Superior temporal gyrus (tissue), 1 donor: ENCODE results near the gene HSPB6.
A peak's percentile ranks its signal among the peaks of the same experiment; 100 is the strongest.
"Not testable (repeated sequence)": the region's sequence is repeated elsewhere in the genome, so short reads cannot be mapped to it uniquely, and the experiment has no call there.

Experiments
- DNase-seq: peaks from one replicate; pipeline ENCODE4 v3.0.0-alpha.2; 2016; ENCODE audit errors: extremely low spot score

The HSPB6 gene

DNA sequence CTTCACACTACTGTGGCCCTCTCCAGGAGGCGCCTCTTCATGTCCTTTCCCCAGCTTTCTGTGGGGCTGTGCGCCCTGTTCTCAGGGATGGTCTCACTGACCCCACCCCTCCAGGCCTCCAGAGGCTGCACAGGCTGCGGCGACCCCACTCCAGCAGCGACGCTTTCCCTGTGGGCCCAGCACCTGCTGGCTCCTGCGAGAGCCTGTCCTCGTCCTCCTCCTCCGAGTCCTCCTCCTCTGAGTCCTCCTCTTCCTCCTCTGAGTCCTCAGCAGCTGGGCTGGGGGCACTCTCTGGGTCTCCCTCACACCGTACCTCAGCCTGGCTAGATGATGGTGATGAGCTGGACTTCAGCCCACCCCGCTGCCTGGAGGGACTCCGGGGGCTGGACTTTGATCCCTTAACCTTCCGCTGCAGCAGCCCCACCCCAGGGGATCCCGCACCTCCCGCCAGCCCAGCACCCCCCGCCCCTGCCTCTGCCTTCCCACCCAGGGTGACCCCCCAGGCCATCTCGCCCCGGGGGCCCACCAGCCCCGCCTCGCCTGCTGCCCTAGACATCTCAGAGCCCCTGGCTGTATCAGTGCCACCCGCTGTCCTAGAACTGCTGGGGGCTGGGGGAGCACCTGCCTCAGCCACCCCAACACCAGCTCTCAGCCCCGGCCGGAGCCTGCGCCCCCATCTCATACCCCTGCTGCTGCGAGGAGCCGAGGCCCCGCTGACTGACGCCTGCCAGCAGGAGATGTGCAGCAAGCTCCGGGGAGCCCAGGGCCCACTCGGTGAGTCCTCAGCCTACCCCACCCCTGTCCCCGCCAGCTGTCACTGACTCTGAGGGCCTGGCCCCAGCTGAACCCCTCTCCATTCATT is 29.7 kb upstream of the HSPB6 start:
- no peak for DNase-seq

DNA sequence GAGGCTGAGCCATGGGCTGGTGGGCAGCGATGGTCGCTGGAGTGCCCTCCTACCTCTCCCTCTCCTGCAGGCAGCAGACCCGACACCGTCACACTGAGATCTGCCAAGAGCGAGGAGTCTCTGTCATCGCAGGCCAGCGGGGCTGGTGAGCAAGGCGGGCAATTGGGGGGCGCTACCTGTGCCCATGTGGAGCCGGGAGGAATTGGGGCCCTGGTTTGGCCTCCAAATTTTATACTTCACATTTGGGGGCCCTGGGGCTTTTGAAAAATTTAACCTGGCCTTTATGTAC is 28.5 kb upstream of the HSPB6 start:
- DNase-seq = no peak

- DNase-seq = no peak
These were observed 27.9 kb upstream of the HSPB6 start for GRCh38 chr19:35784503-35785338.

DNA sequence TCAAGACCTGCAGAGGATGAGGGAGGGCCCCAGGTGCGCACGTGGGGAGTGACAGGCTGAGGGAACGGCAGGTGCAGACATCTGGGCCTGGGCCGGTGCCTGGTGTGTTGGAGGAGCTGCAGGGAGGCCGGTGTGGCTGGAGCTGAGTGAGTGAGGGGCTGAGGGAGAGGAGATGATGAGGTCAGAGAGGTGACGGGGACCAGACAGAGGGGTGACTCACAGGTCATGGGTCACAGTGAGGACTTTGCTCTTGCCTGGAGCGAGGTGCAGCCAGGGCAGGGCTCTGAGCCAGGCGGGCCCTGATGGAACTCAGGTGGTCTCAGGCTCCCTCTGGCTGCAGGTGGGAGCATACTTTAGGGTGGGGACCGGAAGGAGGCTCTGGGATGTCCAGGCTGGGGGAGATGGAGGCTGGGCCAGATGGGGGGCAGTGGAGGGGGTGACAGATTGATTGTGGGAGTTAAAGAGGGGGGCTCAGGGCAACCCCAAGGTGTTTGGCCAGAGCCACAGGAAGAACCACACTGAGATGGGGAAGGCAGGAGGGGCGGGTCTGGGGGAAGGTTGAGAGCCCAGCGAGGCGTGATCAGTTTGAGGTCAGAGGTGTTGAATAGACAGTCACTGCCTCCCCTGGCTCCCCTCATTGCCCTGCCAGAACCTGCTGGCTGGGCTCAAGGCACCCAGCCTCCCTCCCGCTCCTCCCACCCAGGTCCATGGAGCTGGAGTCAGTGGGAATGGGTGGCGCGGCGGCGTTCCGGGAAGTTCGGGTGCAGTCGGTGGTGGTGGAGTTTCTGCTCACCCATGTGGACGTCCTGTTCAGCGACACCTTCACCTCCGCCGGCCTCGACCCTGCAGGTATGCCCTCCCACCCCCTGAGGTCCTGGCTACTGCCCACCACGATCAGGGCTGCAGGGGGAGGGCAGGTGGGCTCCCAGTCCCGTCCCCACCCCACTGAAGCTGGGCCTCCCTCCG is 26.9 kb upstream of the HSPB6 start:
- no peak for DNase-seq

DNA sequence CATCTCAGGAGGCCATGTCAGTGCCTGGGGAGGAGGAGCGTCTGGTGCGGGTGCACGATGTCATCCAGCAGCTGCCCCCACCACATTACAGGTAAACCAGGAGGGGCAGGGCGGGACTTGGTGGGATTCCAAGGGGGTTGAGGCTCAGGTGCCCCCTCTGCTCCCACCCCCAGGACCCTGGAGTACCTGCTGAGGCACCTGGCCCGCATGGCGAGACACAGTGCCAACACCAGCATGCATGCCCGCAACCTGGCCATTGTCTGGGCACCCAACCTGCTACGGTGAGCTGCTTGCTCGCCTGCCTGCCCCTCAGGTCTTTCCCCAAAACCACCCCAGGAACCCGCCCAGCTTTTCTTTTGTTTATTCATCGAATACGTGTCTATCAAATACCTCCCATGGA is 25.8 kb upstream of the HSPB6 start:
- no peak for DNase-seq

- no peak for DNase-seq
These were observed 24.8 kb upstream of the HSPB6 start for GRCh38 chr19:35781650-35782049.

- no peak for DNase-seq
These were observed 23.9 kb upstream of the HSPB6 start for GRCh38 chr19:35780717-35781116.

GRCh38 chr19:35780058-35780457 is 23.2 kb upstream of the HSPB6 start:
- no peak for DNase-seq

DNA sequence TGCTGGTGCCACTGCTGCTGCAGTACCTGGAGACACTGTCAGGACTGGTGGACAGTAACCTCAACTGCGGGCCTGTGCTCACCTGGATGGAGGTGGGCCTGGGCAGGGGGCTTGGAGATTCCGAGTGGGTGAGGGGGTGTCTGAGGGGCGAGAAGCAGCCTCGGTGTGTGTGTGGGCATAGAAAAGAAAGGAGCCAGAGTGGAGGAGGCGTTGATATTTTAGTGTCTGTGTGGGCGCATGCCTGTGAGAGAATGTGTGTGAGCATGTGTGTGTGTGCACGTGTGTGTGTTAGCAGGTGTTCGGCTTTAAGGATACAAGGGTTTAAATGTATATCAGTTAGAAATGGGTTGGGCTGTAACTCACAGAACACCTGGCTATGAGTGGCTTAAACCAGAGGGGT is 22.2 kb upstream of the HSPB6 start:
- DNase-seq = no peak

DNA sequence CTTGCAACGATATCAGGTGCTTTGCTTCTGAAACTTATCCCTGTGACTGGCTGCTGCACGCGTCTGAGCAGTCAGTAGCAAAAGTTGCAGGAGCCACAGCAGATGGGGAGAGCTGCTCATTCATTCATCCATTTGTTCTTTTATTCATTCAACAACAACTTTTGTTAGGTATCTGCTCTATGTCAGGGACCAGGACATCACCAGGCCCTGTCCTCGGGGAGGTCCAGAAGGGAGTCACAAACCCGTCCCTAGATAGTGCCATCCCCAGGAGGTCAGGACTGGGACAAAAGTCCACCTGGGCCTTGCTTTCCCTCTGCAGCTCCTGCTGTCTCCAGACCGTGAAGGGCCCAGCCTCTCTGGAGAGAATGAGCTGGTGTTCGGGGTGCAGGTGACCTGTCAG is 21.1 kb upstream of the HSPB6 start:
- no peak for DNase-seq

- DNase-seq = peak; percentile 60
These were observed 20.4 kb upstream of the HSPB6 start for GRCh38 chr19:35777086-35777841.

DNA sequence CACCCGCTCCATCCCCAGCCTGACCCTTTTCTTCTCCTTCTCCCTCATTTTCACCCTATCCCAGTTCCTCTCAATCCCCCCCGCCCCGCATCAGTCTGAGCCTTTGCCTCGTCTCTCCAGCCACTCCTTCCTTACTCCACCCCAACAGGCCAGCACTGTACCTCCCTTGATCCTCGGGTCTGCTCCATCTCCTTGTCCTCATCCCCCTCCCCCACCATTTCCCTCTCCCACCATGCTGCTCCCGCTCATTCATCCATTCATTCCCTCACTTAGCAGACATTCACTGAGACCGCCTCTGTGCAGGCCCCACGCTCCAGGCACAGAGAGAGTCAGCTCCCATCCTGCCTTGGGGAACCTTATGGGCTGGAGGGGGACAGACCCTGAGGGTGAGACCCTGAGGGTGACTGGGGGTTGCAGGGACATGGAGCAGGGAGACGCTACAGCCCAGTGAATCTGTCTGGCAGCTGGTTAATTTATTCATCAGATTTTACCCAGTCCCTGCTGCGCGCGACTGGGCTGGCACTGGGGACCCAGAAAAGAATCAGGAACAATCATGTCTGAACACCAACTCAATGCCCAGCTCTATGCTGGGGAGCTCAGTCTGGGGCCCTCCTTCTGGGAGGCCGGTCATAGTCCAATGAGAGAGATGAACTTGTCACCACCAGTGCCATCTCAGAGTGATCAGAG is 19.4 kb upstream of the HSPB6 start:
- peak; percentile 35 for DNase-seq

GRCh38 chr19:35775298-35776101 is 18.7 kb upstream of the HSPB6 start, which contains the start of gene ARHGAP33:
TSS of gene ARHGAP33 (plus strand) at chr19:35775564. CDS start at chr19:35775659, 95 bp downstream.
- peak; percentile 99 for DNase-seq

GRCh38 chr19:35775046-35775297 is 18.1 kb upstream of the HSPB6 start:
- DNase-seq = no peak

DNA sequence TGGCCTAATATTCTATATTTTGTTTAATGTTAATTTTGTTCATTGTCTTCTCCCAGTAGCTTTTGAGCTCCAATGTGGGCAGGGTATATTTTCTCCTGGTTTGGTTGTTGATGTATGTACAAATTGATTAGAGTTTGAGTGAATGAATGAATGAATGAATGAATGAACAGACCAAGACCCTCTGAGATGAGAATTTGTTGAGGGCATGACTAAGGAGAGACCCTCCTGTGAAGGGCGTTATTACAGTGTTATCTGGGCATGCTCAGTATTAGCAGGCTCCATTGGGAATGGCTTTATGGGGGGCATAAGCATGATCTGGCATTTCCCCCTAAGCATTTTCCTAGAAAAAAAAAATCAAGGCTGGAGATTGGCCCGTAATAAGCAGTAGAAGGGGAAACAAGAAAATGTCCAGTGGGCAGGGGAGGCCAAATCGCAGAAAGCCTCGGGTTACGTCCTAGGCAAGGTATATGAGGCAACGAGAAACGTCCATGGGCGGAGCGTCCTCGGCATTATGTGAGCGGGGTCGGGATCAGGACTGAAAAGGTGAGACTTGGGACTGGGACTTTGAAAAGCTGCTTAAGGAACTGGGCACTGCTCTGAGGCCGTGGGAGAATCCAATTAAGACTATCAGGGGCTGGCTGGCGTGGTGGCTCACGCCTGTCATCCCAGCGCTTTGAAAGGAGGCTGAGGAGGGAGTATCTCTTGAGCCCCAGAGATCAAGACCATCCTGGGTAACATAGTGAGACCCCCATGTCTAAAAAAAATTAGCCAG is 17.6 kb upstream of the HSPB6 start:
- DNase-seq = no peak

DNA sequence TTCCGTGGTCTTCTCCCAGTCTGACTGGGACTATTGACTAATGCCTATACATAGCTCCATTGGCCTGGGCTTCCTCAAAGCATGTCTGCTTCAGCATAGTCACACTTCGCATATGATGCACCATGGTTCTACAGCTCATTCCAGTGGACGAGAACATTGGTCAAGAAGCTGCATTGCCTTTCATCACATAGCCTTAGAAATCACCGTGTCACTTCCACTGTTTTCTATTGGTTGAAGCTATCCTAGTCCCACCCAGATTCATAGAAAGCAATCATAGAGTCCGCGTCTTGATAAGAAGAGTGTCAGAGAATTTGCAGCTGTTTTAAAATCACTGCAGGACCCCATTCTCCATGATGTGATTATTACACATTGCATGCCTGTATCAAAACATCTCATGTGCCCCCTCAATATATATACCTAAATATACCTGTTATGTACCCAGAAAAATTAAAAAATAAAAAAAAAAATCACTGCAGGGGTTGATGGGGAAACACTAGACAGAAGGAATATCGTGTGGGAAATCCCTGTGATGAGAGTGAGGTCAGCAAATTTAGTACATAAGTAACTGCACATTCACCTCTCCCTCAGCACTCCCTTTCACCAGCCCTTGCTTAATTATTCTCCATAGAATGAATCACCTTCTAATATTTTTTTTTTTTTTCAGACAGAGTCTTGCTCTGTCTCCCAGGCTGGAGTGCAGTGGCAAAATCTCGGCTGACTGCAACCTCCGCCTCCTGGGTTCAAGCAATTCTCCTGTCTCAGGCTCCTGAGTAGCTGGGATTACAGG is 16.4 kb upstream of the HSPB6 start:
- no peak for DNase-seq

DNA sequence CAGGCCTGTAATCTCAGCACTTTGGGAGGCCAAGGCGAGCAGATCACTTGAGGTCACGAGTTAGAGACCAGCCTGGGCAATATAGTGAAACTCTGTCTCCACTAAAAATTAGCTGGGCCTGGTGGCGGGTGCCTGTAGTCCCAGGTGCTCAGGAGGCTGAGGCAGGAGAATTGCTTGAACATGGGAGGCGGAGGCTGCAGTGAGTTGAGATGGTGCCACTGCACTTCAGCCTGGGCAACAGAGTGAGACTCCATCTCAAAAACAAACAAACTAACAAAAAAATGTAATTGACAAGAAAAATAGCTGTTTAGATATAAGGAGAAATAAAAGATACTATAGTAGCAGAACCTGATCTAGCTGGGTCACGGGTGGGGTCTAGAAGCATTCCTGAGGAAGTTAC is 15.5 kb upstream of the HSPB6 start:
- DNase-seq = not testable (repeated sequence)

DNA sequence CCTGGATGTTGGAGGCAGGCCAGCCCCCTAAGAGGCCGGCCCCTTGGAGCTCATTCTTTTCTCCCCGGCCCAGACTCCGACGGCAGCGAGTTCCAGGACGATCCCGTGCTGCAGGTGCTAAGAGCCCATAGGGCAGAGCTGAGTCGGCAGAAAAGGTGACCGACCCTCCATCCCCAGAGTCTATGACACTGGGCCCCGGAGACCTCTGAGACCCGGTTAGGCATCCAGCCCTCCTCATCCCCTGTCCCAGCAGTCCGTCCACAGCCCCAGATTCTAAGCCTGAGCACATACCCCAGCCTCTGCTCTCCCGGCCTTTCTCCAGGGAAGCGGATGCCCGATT is 11.2 kb upstream of the HSPB6 start:
- no peak for DNase-seq
